UCSD-AML1 (cell line): ENCODE data around the gene HRK.
A peak's percentile ranks its signal among the peaks of the same experiment; 100 is the strongest.

ENCODE experiments used
- DNase-seq: peaks from one replicate; lab custom pipeline; 2025; ENCODE audit not compliant: unreplicated experiment; lab: John Stamatoyannopoulos, UW

HRK gene

GRCh38 chr12:116881325-116881876 lies at the start of gene HRK:
Gene HRK (minus strand): TSS chr12:116881441. CDS start chr12:116881307, 134 bp downstream.
- DNase-seq, result no peak

GRCh38 chr12:116929885-116930284 lies 48.6 kb upstream of the HRK start:
- DNase-seq, result no peak

DNA sequence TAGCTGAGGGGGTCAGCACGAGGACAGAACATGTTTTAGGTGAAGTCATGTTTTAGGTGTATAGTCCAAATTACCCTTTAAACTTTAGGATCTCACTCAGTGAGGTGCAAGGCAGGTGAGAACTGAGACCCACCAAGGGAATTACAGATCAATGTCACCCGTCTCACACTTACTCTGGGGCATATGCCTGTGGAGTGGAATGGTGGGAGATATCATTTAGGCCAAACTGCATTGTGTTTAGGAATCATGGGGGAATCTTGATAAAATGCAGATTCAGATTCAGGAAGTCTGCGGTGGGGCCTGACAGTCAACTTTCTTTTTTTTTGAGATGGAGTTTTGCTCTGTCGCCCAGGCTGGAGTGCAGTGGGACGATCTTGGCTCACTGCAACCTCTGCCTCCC lies 47.3 kb upstream of the HRK start:
- DNase-seq, result no peak

GRCh38 chr12:116927244-116927940 lies 46.2 kb upstream of the HRK start:
- no peak for DNase-seq

DNA sequence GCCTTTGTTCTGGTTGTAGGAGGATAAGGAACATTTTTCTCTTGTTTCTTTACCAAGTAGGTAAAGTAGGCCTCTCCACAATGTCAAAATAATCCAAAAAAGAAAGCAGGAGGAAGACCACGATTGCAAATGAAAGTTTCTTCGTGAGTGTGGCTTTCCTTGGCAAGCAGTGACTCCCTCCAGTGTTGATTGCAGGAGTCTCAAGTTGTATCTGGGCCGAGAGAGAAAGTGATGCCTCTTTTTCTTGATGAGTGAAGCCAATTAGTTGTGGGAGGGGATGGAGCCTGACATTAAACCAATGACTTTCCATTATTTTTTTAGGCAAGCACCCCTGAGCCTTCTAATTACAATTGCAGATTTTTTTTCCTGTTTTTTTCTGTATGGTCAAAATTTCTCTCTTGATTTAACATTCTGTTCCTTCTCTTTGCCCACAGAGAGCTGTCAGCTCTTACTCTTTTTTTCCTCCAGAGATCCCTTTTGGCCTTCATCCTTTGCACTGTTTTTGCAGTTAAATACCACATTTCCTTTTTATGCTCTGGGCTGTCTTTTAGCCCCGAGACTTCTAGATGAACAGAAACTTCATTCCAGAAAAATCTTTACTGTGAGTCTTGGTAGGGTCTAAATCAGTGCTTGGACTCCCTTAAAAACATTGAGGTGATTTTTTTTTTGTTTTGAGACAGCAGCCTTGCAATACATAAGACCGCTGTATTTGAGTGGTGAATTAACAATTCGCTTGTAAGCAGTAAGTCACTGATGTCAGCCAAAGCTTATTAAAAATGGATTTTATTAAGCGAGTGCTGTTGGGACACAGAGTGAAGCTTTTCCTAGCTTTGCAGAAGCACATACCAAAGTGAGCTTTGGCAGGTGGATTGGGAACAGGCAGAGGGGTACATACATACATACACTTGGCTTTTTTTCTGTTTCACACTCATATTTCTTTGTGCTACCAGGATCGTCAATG lies 45.3 kb upstream of the HRK start:
- no peak for DNase-seq

- no peak for DNase-seq
These were observed 43.6 kb upstream of the HRK start for GRCh38 chr12:116924558-116925453.

DNA sequence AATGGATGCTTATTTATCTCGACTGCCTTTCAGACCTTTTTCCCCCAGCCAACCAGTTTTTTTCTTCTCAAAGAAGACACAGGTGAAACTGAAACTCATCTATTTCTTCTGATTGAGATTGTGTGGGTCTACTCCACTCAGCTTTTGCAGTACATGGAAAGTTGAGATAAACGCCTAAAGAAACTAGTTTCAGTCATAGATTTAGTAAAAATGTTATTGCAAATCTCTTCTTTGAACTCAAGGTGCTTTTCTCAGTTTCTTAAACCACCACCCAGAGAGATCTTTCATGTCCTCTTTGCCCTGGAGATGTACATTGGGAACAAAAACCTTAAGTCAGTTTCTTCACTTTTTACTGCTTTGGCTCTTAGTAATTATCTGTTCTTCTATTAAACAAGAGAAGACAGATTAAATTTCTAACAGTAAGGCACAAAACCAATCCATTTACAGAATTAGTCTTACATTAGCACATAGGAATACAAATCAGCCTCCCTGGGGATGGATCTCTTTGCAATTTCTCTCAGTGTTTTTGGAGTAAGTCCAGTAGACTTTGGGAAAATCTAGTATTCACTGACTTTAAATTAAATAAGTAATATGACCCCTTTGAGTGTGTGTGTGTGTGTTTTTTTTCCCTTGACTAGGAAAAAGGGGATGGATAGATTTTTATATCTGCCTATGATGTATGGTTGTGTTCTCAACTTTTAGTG lies 41.1 kb upstream of the HRK start:
- DNase-seq, result no peak

- DNase-seq, result no peak
These were observed 39.7 kb upstream of the HRK start for GRCh38 chr12:116920939-116921338.

DNA sequence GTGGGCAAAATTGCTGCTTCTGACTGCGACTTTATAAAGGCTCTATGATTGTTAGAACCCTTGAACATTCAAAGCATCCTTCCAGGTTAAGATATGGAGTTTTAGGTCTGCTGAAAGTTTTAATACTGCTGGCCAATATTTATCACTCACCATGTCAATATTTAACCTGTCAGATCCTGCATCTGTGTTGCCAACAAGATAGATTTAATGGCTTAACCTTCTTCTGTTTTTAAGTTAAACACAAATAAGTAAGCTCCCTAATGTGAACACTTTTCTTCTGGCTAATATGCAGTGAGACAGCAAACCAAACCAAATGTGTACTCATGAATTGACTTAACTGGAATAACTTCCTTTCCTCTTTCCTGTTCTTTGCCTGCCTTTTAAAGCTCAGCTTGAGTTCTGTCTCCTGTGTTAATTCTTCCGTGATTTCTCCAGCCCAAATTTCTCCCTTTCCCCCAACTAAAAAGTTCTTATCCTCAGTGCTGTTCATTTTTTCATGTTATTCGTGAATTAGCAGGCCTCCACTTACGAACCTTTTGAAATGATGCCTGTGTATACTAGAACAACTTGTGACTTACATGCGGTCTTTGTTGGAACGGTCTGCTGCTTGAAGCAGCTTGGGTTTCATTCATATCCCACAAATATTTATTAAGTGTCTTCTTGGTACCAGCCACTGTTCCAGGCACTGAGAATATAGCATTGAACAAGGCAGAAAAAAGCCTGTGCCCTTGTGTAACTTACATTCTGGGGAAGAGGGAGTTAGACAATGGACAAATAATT lies 38.7 kb upstream of the HRK start:
- no peak for DNase-seq

DNA sequence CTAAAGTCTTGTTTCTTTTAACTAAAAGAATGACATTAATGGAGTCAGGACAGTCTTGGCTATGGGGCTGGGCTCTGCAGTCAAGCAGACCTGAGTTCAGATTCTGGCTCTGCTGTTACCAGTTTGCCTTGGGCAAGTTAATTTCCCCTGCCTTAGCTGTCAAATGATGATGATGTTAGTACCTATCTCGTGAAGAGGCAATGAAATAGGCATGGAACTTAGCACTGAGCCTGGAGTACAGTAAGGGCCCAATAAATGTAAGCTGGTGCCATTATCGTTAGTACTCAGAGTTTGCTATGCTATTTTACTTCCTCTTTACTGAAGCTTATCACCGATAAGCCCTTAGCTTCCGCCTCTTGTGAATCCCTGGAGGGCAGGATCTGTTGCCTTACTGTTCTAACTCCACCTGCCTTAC lies 38.0 kb upstream of the HRK start:
- DNase-seq, result no peak

- no peak for DNase-seq
These were observed 37.2 kb upstream of the HRK start for GRCh38 chr12:116918464-116918863.

DNA sequence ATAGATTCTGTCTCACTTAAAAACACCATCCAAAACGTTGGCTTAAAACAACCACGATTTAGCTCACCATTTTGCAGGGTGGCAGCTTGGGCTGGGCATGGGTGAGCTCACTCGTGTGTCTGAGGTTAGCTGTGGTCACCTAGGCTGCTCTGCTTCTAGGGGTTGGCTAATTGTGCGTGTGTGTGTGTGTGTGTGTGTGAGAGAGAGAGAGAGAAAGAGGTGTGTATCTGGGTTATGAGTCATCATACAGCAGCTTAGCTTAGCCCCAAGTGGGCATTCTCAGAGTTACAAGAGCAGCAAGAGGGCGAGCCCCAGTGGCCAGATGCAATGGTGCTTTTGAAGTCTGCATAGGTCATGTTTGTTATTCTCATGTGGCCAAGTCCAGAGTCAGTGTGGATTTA lies 35.5 kb upstream of the HRK start:
- DNase-seq, result no peak

GRCh38 chr12:116916122-116916521 lies 34.9 kb upstream of the HRK start:
- no peak for DNase-seq

- DNase-seq, result no peak
These were observed 34.1 kb upstream of the HRK start for GRCh38 chr12:116915326-116915725.

DNA sequence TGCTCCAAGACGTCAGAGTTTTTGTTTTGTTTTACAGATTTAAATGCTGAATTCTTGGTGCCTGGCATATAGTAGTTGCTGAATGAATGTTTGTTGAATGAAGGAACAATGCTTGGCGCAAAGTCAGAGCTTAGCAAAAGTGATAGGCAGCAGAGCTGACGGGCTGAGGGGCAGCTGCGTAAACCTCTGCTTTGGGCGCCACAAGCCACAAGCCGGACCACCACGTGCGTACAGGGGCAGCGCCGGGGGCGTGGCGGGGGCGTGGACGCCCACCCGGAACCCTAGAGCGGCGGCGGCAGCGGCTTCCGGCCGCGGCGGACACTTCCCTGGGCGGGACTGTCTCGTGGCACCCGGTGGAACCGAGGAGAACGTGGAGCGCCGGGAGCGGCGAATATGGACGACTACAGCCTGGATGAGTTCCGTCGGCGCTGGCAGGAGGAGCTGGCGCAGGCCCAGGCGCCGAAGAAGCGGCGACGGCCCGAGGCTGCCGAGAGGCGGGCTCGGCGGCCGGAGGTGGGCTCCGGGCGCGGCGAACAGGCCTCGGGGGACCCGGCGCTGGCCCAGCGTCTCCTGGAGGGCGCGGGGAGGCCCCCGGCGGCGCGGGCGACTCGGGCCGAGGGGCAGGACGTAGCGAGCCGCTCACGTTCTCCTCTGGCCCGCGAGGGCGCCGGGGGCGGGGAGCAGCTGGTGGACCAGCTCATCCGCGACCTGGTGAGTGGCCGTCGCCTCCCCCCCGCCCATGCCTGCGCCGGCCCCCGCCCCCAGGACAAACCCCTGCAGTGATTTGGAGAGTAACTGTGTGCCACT lies 29.6 kb upstream of the HRK start, which contains the start of gene FBXW8:
Gene FBXW8 (plus strand): TSS at position 306 of the 807 bp plus-strand sequence. CDS start 88 bp downstream, at position 394.
- peak; percentile 84 for DNase-seq

DNA sequence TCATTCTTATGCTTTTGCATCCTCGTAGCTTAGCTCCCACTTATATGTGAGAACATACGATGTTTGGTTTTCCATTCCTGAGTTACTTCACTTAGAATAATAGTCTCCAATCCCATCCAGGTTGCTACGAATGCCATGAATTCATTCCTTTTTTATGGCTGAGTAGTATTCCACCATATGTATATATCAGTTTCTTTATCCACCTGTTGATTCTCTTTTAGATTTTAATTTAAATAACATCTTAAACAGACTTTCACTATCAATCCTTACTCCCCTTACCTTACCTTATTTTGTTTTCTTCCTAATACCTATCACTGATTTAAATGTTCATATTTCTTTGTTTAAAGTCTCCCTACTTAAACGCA lies 29.0 kb upstream of the HRK start:
- DNase-seq, result no peak

- no peak for DNase-seq
These were observed 25.0 kb upstream of the HRK start for GRCh38 chr12:116906285-116906684.

GRCh38 chr12:116903818-116904217 lies 22.6 kb upstream of the HRK start:
- no peak for DNase-seq

DNA sequence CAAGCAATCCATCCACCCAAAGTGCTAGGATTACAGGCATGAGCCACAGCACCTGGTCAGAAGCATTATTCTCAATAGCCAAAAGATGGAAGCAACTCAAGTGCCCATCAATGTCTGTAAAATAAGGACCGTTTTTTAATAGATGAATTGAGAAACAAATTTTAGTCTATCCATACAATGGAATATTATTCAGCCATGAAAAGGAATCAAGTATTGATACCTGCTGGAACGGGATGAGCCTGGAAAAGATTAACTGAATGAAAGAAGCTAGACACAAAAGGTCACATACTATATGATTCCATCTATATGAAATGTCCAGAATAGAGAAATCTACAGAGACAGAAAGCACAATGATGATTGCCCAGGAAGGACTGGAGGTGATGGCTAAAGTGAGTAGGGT lies 20.4 kb upstream of the HRK start:
- DNase-seq, result no peak
